Retinal pigment epithelial cell (primary cell): ENCODE measurements around the gene RGS18.
A peak's percentile ranks its signal among the peaks of the same experiment; 100 is the strongest.
"Not testable (repeated sequence)": the region's sequence is repeated elsewhere in the genome, so short reads cannot be mapped to it uniquely, and the experiment has no call there.

ENCODE experiments used
- DNase-seq: peaks from one replicate; pipeline ENCODE4 v3.0.0-alpha.2; 2010; ENCODE audit warnings: low read depth
- H3K4me3 ChIP-seq: 2 replicates; pipeline ENCODE4 v1.5.1; 2011; ENCODE audit warnings: mild to moderate bottlenecking, low read length, control low read depth, moderate library complexity
- CTCF ChIP-seq: conservative IDR thresholded peaks from 2 replicates; pipeline ENCODE4 v1.5.1; 2011; ENCODE audit warnings: low read depth, low read length, control low read depth, inconsistent platforms

Gene RGS18

GRCh38 chr1:192162376-192162775 is 4.1 kb downstream of the RGS18 start:
- TF ChIP-seq CTCF: no peak
- no peak overlapping the region for H3K4me3 ChIP-seq
- no peak for DNase-seq

GRCh38 chr1:192165002-192165401 is 6.7 kb downstream of the RGS18 start:
- DNase-seq, H3K4me3 ChIP-seq: not testable (repeated sequence)

- TF ChIP-seq CTCF: no peak
- no peak for DNase-seq
- H3K4me3 ChIP-seq: no peak overlapping the region
Observed at GRCh38 chr1:192167011-192167410, 8.7 kb downstream of the RGS18 start.

- H3K4me3 ChIP-seq: no peak overlapping the region
- peak; percentile 48 for DNase-seq
- no peak for TF ChIP-seq CTCF
Observed at GRCh38 chr1:192167911-192168700, 9.8 kb downstream of the RGS18 start.

- no peak for DNase-seq
- H3K4me3 ChIP-seq: no peak overlapping the region
- no peak for TF ChIP-seq CTCF
Observed at GRCh38 chr1:192168964-192169363, 10.7 kb downstream of the RGS18 start.

- no peak overlapping the region for H3K4me3 ChIP-seq
- DNase-seq: no peak
- TF ChIP-seq CTCF: no peak
Observed at GRCh38 chr1:192170196-192170984, 12.1 kb downstream of the RGS18 start.

GRCh38 chr1:192171123-192171522 is 12.9 kb downstream of the RGS18 start:
- no peak overlapping the region for H3K4me3 ChIP-seq

More at GRCh38 chr1:192171123-192171522, 12.9 kb downstream of the RGS18 start:
- no peak for DNase-seq
- no peak for TF ChIP-seq CTCF
